Gastrocnemius medialis (tissue), 4 donors: ENCODE data around the gene TMEM221. TPM values are rescaled to one million over a fixed set of nuclear protein-coding genes. Genes with fewer than 3 reads are reported as not detected.

Experiments used
- ATAC-seq, 2 donors: fragments of 150-250 bp; one replicate each; pipeline ENCODE4 v1.9.1; 2016
- DNase-seq, 2 donors: peaks; one replicate each; pipeline ENCODE4 v3.0.0-alpha.2; 2019
- H3K27ac ChIP-seq, 4 donors: fragments of 200-600 bp; sonication (generic); 1 replicate in 1 of 4; 2 replicates in 3 of 4; pipeline ENCODE4 v1.5.1; 2016 to 2018; ENCODE audit warnings: mild to moderate bottlenecking in 2 of 4, moderate library complexity in 1 of 4
- H3K27me3 ChIP-seq, 3 donors: fragments of 200-600 bp; sonication (generic) in 2 of 3; 1 replicate in 1 of 3; 2 replicates in 2 of 3; pipeline versions ENCODE4 v1.5.1 to v1.6.0; 2016 to 2019; ENCODE audit warnings: mild to moderate bottlenecking in 1 of 3, moderate library complexity in 1 of 3
- H3K36me3 ChIP-seq, 2 donors: fragments of 200-600 bp; sonication (generic) in 1 of 2; one replicate each; pipeline ENCODE4 v1.5.1; 2017 to 2018
- H3K4me1 ChIP-seq, 2 donors: fragments of 200-600 bp; sonication (generic) in 1 of 2; one replicate each; pipeline ENCODE4 v1.5.1; 2016 to 2017; ENCODE audit warnings: mild to moderate bottlenecking in 2 of 2
- H3K4me3 ChIP-seq, 4 donors: fragments of 200-600 bp; sonication (generic) in 3 of 4; 1 replicate in 1 of 4; 2 replicates in 3 of 4; pipeline ENCODE4 v1.5.1; 2016 to 2019; ENCODE audit warnings: mild to moderate bottlenecking in 2 of 4
- H3K9me3 ChIP-seq, 3 donors: fragments of 200-600 bp; sonication (generic) in 2 of 3; 1 replicate in 1 of 3; 2 replicates in 2 of 3; pipeline ENCODE4 v1.5.1; 2016 to 2019
- CTCF ChIP-seq, 5 experiments: fragments of 450-650 bp in 3 of 5; fragments of 200-600 bp in 2 of 5; sonication (generic) in 2 of 5; IDR thresholded peaks in 4 of 5; conservative IDR thresholded peaks in 1 of 5; 1 replicate in 4 of 5; 2 replicates in 1 of 5; pipeline ENCODE4 v1.5.1; 2016 to 2019; ENCODE audit warnings: antibody characterized with exemption in 5 of 5, mild to moderate bottlenecking in 3 of 5, moderate library complexity in 3 of 5
- POLR2A ChIP-seq, 2 donors: fragments of 450-650 bp; IDR thresholded peaks; one replicate each; pipeline ENCODE4 v1.6.1; 2017; ENCODE audit warnings: antibody characterized with exemption in 2 of 2, mild to moderate bottlenecking in 2 of 2, moderate library complexity in 2 of 2
- in situ Hi-C, 4 donors: fragments of 200-750 bp; cut with MboI; loops; one replicate each; pipeline versions ENCODE4 v1.15.0 to v1.8.0; 2017; ENCODE audit warnings: low sequenced_read_pairs in 4 of 4
- intact Hi-C: fragments of 100-400 bp; cut with DNase I; formaldehyde crosslinking; loops from one replicate; pipeline ENCODE4 v1.15.1; 2023; ENCODE audit warnings: low total_unique reads
- total RNA-seq, 4 donors: library from RNA; depleted of rRNA; stranded (reverse); fragments of >200 nt; gene quantifications; one replicate each; pipeline versions ENCODE4 v1.1.0 to v1.2.3, GENCODE V29; 2016

TMEM221 gene
- total RNA-seq, 4 donors from 2014 or later, result not detected

- intact Hi-C loops (loop anchor here (5.0 kb wide), 1 partner anchor 84 kb away; the partner anchor contains the start of gene COLGALT1), in situ Hi-C loops (no loop called here)
- DNase-seq (peak in 1 of 2 donors; percentile 49), ATAC-seq (no peak)
- Histone ChIP-seq H3K36me3 (no peaks in the 10 kb centered on the region), H3K4me1 (peaks cover 33 to 42% of the 10 kb centered on the region in 2 donors), H3K27me3 (no peaks in the 10 kb centered on the region), H3K27ac (peak overlapping the region; percentile 92 to 100 (median 96)), H3K9me3 (no peaks in the 10 kb centered on the region), H3K4me3 (no peak overlapping the region)
- TF ChIP-seq CTCF (IDR thresholded peaks at IDR 0.05 in 4 of 5, conservative IDR thresholded peaks at IDR 0.05 in 1 of 5) (no peak), POLR2A (IDR thresholded peaks at IDR 0.05) (no peak)
Observed at GRCh38 chr19:17473041-17473440, 24.6 kb upstream of the TMEM221 start.

DNA sequence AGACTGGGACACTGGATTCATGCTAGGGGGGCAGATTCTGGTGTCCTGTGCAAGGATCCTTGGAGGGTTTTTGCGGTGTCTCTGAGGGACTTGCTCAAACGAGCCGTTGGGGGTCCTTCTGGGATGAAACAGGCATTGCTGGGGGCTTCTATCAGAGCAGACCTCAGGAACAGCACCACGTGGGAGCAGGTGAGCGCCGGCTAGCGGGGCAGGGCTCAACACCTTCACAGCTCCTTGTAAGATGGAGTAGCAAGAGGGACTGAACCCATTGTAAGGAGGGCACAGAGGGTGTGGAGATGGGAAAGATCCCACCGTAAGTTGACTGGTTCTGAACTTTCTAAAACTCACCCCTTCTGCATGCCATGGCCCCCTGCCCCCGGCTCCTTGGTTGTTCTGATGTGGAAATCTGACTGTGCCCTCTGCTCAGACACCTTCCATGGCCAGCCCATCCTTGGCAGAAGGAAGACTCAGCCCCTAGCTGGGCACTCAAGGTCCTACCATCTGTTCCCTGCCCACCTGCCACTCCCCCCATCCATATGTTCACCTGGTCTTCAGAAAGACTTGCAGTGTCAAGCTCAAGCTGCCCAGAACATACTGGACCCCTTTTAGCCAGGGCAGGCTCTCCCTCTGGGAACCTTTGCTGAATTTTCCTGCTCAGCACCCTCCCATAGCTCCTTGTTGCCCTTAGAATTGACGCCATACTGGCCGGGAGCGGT is 23.1 kb upstream of the TMEM221 start:
- H3K36me3 ChIP-seq, result no peaks in the 10 kb centered on the region
- ATAC-seq, result no peak
- peak overlapping the region; percentile 74 to 91 (median 80) for H3K4me3 ChIP-seq
- no peaks in the 10 kb centered on the region for H3K9me3 ChIP-seq
- in situ Hi-C loops, result no loop called here
- intact Hi-C loops, result loop anchor here (5.0 kb wide), 1 partner anchor 86 kb away; the partner anchor contains the start of gene COLGALT1
- H3K27me3 ChIP-seq, result no peaks in the 10 kb centered on the region
- no peak for TF ChIP-seq CTCF (IDR thresholded peaks at IDR 0.05 in 4 of 5, conservative IDR thresholded peaks at IDR 0.05 in 1 of 5)
- no peak for TF ChIP-seq POLR2A (IDR thresholded peaks at IDR 0.05)
- no peak for DNase-seq
- H3K4me1 ChIP-seq, result peaks cover 32 to 48% of the 10 kb centered on the region in 2 donors
- peak overlapping the region; percentile 92 to 100 (median 96) for H3K27ac ChIP-seq

DNA sequence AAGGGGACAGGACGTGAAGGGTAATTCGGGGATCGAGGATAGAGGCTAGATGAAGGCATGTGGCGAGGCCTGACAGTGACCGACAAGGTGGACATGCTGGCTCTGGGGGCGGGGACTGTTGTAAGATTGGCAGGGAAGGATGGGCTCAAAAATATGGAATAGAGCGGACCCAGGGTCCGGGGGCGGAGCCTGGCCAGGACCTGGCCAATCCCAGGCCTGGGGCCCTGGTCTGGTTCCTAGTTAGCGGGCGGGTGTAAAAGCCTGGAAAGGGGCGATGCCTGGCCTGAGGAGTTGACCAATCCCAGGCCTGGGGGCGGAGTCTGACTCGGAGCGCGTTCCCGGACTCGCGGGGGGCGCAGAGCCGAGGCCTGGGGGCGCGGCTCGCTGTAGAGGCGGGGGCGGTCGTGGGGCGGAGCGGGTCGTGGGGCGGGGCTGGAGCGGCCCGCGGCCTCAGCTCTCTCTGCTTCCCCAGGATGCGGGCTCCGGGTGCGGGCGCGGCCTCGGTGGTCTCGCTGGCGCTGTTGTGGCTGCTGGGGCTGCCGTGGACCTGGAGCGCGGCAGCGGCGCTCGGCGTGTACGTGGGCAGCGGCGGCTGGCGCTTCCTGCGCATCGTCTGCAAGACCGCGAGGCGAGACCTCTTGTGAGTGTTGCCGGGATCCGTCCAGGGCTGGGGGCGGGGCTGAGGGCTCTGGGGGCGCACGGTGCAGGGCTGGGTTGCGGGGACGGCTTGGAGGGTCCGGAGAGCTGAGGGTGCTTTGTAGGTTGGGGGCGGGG is 21.8 kb upstream of the TMEM221 start, which contains the start of gene SLC27A1:
TSS of gene SLC27A1 (plus strand) at position 457 of the 774 bp plus-strand sequence. CDS start at position 474, 17 bp downstream.
- Histone ChIP-seq H3K27me3 (no peaks in the 10 kb centered on the region), H3K27ac (peak within 1 kb of the TSS; percentile 92 to 100 (median 96)), H3K4me1 (peaks cover 19 to 41% of the 10 kb centered on the region in 2 donors), H3K36me3 (no peaks in the 10 kb centered on the region), H3K9me3 (no peaks in the 10 kb centered on the region), H3K4me3 (peak within 1 kb of the TSS; percentile 74 to 91 (median 80))
- in situ Hi-C loops, result no loop called here
- intact Hi-C loops, result loop anchor here (5.0 kb wide), 1 partner anchor 87 kb away; the partner anchor contains the start of gene COLGALT1
- peak; percentile 98 to 99 for DNase-seq
- TF ChIP-seq CTCF (IDR thresholded peaks at IDR 0.05 in 4 of 5, conservative IDR thresholded peaks at IDR 0.05 in 1 of 5) (peak in 1 of 5 experiments; percentile 6), POLR2A (IDR thresholded peaks at IDR 0.05) (peak; percentile 44 to 63)
- ATAC-seq, result peak; percentile 68 to 70

DNA sequence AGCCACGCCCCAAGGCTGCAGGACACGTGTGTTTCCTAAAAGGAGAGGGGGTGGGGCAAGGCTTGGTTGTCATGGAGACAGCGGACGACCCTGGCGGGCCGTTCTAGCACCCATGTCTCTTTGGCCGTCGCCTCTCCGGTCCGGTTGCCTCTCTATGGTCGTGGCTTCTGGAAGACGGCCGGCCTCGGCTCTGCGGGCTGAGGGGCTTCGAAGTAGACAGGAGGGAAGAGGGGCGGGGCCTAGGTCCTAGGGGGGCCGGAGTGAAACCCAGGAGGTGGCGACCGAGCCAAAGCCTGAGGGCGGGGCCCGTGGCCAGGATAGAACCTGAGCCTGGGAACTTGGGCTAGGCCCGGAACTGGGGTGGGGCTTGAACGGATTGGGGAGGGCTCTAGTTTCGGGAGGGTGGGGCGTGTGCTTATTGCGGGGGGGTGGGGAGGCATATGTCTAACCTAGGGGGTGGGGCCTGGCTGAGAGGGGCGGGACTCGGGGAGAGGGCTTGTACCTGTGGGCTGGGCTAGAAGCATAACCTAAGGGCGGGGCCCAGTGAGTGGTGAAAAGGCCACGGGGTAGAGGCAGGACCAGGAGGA is 21.1 kb upstream of the TMEM221 start:
- no peaks in the 10 kb centered on the region for H3K27me3 ChIP-seq
- peaks cover 13 to 37% of the 10 kb centered on the region in 2 donors for H3K4me1 ChIP-seq
- H3K27ac ChIP-seq, result peak overlapping the region; percentile 92 to 100 (median 96)
- ATAC-seq (peak; percentile 59 to 62), DNase-seq (peak; percentile 98)
- no peaks in the 10 kb centered on the region for H3K36me3 ChIP-seq
- intact Hi-C loops (loop anchor here (1.0 to 5.0 kb wide), 5 partner anchors 47 to 164 kb away; partner anchors contain the start of genes COLGALT1, DDA1, MRPL34 and MVB12A), in situ Hi-C loops (loop anchor here in 2 of 4 donors (10.0 kb wide), 2 partner anchors 75 to 125 kb away; partner anchors contain the start of gene CCDC194 (in 1 of the 2))
- TF ChIP-seq POLR2A (IDR thresholded peaks at IDR 0.05) (no peak), CTCF (IDR thresholded peaks at IDR 0.05 in 4 of 5, conservative IDR thresholded peaks at IDR 0.05 in 1 of 5) (no peak)
- H3K4me3 ChIP-seq, result peak overlapping the region; percentile 74 to 91 (median 80)
- H3K9me3 ChIP-seq, result no peaks in the 10 kb centered on the region
